HAP-1 (cell line): Measurements from ENCODE around the gene PSMD8.
"Not testable (repeated sequence)": the region's sequence is repeated elsewhere in the genome, so short reads cannot be mapped to it uniquely, and the experiment has no call there.

Source experiments
- DNase-seq, 2 experiments: peaks; one replicate each; pipeline ENCODE4 v3.0.0-alpha.2; 2016 to 2020; ENCODE audit warnings: low spot score in 2 of 2
- H3K27me3 ChIP-seq: fragments of 250-450 bp; sonication (Bioruptor Pico); 2 replicates; pipeline ENCODE4 v1.5.1; 2020; ENCODE audit warnings: low read depth, mild to moderate bottlenecking, moderate library complexity
- H3K36me3 ChIP-seq: fragments of 250-450 bp; sonication (Bioruptor Pico); replicated peaks from 2 replicates; pipeline ENCODE4 v1.5.1; 2020; ENCODE audit warnings: mild to moderate bottlenecking
- H3K4me1 ChIP-seq: fragments of 250-450 bp; sonication (Bioruptor Pico); 2 replicates; pipeline ENCODE4 v1.5.1; 2020; ENCODE audit warnings: mild to moderate bottlenecking
- H3K4me3 ChIP-seq: fragments of 250-450 bp; sonication (Bioruptor Pico); 2 replicates; pipeline ENCODE4 v1.5.1; 2020; ENCODE audit warnings: mild to moderate bottlenecking, moderate library complexity
- H3K9me3 ChIP-seq: fragments of 250-450 bp; sonication (Bioruptor Pico); 2 replicates; pipeline ENCODE4 v1.5.1; 2020; ENCODE audit warnings: mild to moderate bottlenecking, moderate library complexity
- in situ Hi-C: fragments of 300-500 bp; cut with MboI; formaldehyde crosslinking; loops from 3 replicates; pipeline ENCODE4 v1.14.3; 2020; ENCODE audit warnings: low sequenced_read_pairs, inconsistent platforms, mixed read lengths

The PSMD8 gene

GRCh38 chr19:38417544-38418506 lies 43.5 kb downstream of the PSMD8 start:
- no peaks in the 10 kb centered on the region for H3K9me3 ChIP-seq
- no peaks in the 10 kb centered on the region for H3K36me3 ChIP-seq
- H3K27me3 ChIP-seq = no peaks in the 10 kb centered on the region
- H3K4me1 ChIP-seq = peaks cover 6% of the 10 kb centered on the region
- H3K4me3 ChIP-seq = peak overlapping the region; percentile 21
- peak; percentile 73 to 89 for DNase-seq
- in situ Hi-C loops = no loop called here

GRCh38 chr19:38420935-38421334 lies 46.6 kb downstream of the PSMD8 start:
- no peaks in the 10 kb centered on the region for H3K9me3 ChIP-seq
- in situ Hi-C loops = no loop called here

GRCh38 chr19:38421856-38422255 lies 47.5 kb downstream of the PSMD8 start:
- Histone ChIP-seq H3K9me3 (no peaks in the 10 kb centered on the region), H3K4me3 (no peak overlapping the region), H3K4me1 (peaks cover 6% of the 10 kb centered on the region), H3K36me3 (no peaks in the 10 kb centered on the region), H3K27me3 (no peaks in the 10 kb centered on the region)
- in situ Hi-C loops = no loop called here
- DNase-seq = no peak

More at GRCh38 chr19:38420935-38421334, 46.6 kb downstream of the PSMD8 start:
- peaks cover 6% of the 10 kb centered on the region for H3K4me1 ChIP-seq
- no peaks in the 10 kb centered on the region for H3K36me3 ChIP-seq
- H3K4me3 ChIP-seq = no peak overlapping the region
- no peaks in the 10 kb centered on the region for H3K27me3 ChIP-seq
- no peak for DNase-seq

- in situ Hi-C loops = no loop called here
- Histone ChIP-seq H3K36me3 (no peaks in the 10 kb centered on the region), H3K9me3 (no peaks in the 10 kb centered on the region), H3K4me1 (peaks cover 5% of the 10 kb centered on the region), H3K4me3 (no peak overlapping the region), H3K27me3 (no peaks in the 10 kb centered on the region)
- no peak for DNase-seq
Measured at GRCh38 chr19:38422438-38422837, 48.1 kb downstream of the PSMD8 start.

GRCh38 chr19:38424272-38424671 lies 49.9 kb downstream of the PSMD8 start:
- Histone ChIP-seq H3K4me3 (no peak overlapping the region), H3K36me3 (no peaks in the 10 kb centered on the region), H3K4me1 (no peaks in the 10 kb centered on the region), H3K9me3 (no peaks in the 10 kb centered on the region), H3K27me3 (no peaks in the 10 kb centered on the region)
- DNase-seq = no peak
- in situ Hi-C loops = no loop called here

GRCh38 chr19:38425222-38425809 lies 50.9 kb downstream of the PSMD8 start:
- Histone ChIP-seq H3K4me1 (no peaks in the 10 kb centered on the region), H3K27me3 (no peaks in the 10 kb centered on the region), H3K4me3 (no peak overlapping the region), H3K9me3 (no peaks in the 10 kb centered on the region), H3K36me3 (no peaks in the 10 kb centered on the region)
- in situ Hi-C loops = no loop called here
- DNase-seq = no peak

- Histone ChIP-seq H3K4me1 (no peaks in the 10 kb centered on the region), H3K9me3 (no peaks in the 10 kb centered on the region), H3K36me3 (no peaks in the 10 kb centered on the region), H3K4me3 (no peak within 1 kb of the TSS), H3K27me3 (no peaks in the 10 kb centered on the region)
- no peak for DNase-seq
- in situ Hi-C loops = no loop called here
Measured at GRCh38 chr19:38425810-38426466, 51.6 kb downstream of the PSMD8 start, which contains the start of gene RASGRP4. TSS of gene RASGRP4 (minus strand) at chr19:38426219. CDS start at chr19:38426091, 128 bp downstream.

GRCh38 chr19:38427035-38427677 lies 52.8 kb downstream of the PSMD8 start:
- H3K27me3 ChIP-seq, DNase-seq, in situ Hi-C loops, H3K9me3 ChIP-seq, H3K4me3 ChIP-seq, H3K4me1 ChIP-seq, H3K36me3 ChIP-seq: not testable (repeated sequence)

- Histone ChIP-seq H3K4me1 (no peaks in the 10 kb centered on the region), H3K36me3 (no peaks in the 10 kb centered on the region), H3K9me3 (no peaks in the 10 kb centered on the region), H3K4me3 (no peak overlapping the region), H3K27me3 (no peaks in the 10 kb centered on the region)
- in situ Hi-C loops = no loop called here
- no peak for DNase-seq
Measured at GRCh38 chr19:38429055-38429810, 54.9 kb downstream of the PSMD8 start.

- no peaks in the 10 kb centered on the region for H3K9me3 ChIP-seq
- no peak overlapping the region for H3K4me3 ChIP-seq
- no peak for DNase-seq
- H3K36me3 ChIP-seq = no peaks in the 10 kb centered on the region
- no peaks in the 10 kb centered on the region for H3K27me3 ChIP-seq
- in situ Hi-C loops = no loop called here
- no peaks in the 10 kb centered on the region for H3K4me1 ChIP-seq
Measured at GRCh38 chr19:38429811-38430156, 55.4 kb downstream of the PSMD8 start.

GRCh38 chr19:38430931-38431330 lies 56.6 kb downstream of the PSMD8 start:
- no peaks in the 10 kb centered on the region for H3K27me3 ChIP-seq
- H3K9me3 ChIP-seq = no peaks in the 10 kb centered on the region
- H3K36me3 ChIP-seq = no peaks in the 10 kb centered on the region
- no peak overlapping the region for H3K4me3 ChIP-seq
- H3K4me1 ChIP-seq = no peaks in the 10 kb centered on the region
- no peak for DNase-seq
- in situ Hi-C loops = no loop called here

- Histone ChIP-seq H3K9me3 (no peaks in the 10 kb centered on the region), H3K36me3 (no peaks in the 10 kb centered on the region), H3K4me3 (no peak within 1 kb of the TSS), H3K27me3 (no peaks in the 10 kb centered on the region), H3K4me1 (no peaks in the 10 kb centered on the region)
- in situ Hi-C loops = no loop called here
- DNase-seq = peak; percentile 40 to 85
Measured at GRCh38 chr19:38433268-38433733, 58.9 kb downstream of the PSMD8 start, which contains the start of gene RYR1. TSS of gene RYR1 (plus strand) at chr19:38433691. CDS start at chr19:38433830, 139 bp downstream.
